GM18520 (cell line): ENCODE results near the gene PIMREG.

ENCODE experiments used
- ATAC-seq: cut with Tn5 transposase; IDR thresholded peaks from one replicate; pipeline ENCODE4 v1.9.1; 2021; ENCODE audit not compliant: unreplicated experiment

PIMREG gene

GRCh38 chr17:6460531-6461161, 16.4 kb downstream of the PIMREG start:
- ATAC-seq, result no peak

- ATAC-seq, result no peak
Observed at GRCh38 chr17:6461246-6461645, 17.0 kb downstream of the PIMREG start.

- no peak for ATAC-seq
Observed at GRCh38 chr17:6461792-6462524, 17.7 kb downstream of the PIMREG start.

- ATAC-seq, result no peak
Observed at GRCh38 chr17:6462692-6463091, 18.4 kb downstream of the PIMREG start.

GRCh38 chr17:6463616-6464445, 19.6 kb downstream of the PIMREG start:
- no peak for ATAC-seq

GRCh38 chr17:6464446-6465041, 20.3 kb downstream of the PIMREG start:
- no peak for ATAC-seq

- ATAC-seq, result no peak
Observed at GRCh38 chr17:6465206-6466003, 21.1 kb downstream of the PIMREG start.

GRCh38 chr17:6467567-6467966, 23.3 kb downstream of the PIMREG start:
- ATAC-seq, result no peak

- no peak for ATAC-seq
Observed at GRCh38 chr17:6468051-6468790, 24.0 kb downstream of the PIMREG start.

- ATAC-seq, result no peak
Observed at GRCh38 chr17:6470146-6470718, 26.0 kb downstream of the PIMREG start.

GRCh38 chr17:6470751-6471521, 26.7 kb downstream of the PIMREG start:
- no peak for ATAC-seq

- no peak for ATAC-seq
Observed at GRCh38 chr17:6471531-6472465, 27.5 kb downstream of the PIMREG start.

- no peak for ATAC-seq
Observed at GRCh38 chr17:6472517-6472916, 28.3 kb downstream of the PIMREG start.

GRCh38 chr17:6473128-6473767, 29.0 kb downstream of the PIMREG start:
- no peak for ATAC-seq

- no peak for ATAC-seq
Observed at GRCh38 chr17:6474376-6474775, 30.1 kb downstream of the PIMREG start.

GRCh38 chr17:6474906-6475305, 30.7 kb downstream of the PIMREG start:
- no peak for ATAC-seq

- ATAC-seq, result no peak
Observed at GRCh38 chr17:6475411-6475810, 31.2 kb downstream of the PIMREG start.
